ENCODE results near the gene CIC.

DNA sequence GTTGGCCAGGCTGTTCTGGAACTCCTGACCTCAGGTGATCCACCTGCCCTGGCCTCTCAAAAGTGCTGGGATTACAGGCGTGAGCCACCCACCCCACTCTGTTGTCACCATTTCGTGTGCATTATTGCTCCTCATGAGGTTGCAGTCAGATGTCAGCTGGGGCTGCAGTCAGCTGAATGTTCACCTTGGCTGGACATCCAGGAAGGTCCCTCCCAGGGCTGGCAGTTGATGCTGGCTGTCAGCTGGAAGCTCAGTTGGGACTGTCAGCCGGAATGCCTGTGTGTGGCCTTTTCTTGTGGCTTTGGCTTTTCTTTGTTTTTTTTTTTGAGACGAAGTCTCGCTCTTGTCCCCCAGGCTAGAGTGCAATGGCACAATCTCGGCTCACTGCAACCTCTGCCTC, 63.0 kb downstream of the CIC start:
- TF ChIP-seq, protein P1, sequence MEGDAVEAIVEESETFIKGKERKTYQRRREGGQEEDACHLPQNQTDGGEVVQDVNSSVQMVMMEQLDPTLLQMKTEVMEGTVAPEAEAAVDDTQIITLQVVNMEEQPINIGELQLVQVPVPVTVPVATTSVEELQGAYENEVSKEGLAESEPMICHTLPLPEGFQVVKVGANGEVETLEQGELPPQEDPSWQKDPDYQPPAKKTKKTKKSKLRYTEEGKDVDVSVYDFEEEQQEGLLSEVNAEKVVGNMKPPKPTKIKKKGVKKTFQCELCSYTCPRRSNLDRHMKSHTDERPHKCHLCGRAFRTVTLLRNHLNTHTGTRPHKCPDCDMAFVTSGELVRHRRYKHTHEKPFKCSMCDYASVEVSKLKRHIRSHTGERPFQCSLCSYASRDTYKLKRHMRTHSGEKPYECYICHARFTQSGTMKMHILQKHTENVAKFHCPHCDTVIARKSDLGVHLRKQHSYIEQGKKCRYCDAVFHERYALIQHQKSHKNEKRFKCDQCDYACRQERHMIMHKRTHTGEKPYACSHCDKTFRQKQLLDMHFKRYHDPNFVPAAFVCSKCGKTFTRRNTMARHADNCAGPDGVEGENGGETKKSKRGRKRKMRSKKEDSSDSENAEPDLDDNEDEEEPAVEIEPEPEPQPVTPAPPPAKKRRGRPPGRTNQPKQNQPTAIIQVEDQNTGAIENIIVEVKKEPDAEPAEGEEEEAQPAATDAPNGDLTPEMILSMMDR (IDR thresholded peaks at IDR 0.05 in 4 of 5, conservative IDR thresholded peaks at IDR 0.05 in 1 of 5), result no peak
- no peak for TF ChIP-seq POLR2A (IDR thresholded peaks at IDR 0.05)
